CD4-positive, alpha-beta T cell treated with Interleukin-12 subunit alpha and Interleukin-12 subunit beta, for 1 hour (primary cell): Measurements from ENCODE around the gene SLC28A1.
"Not testable (repeated sequence)": the region's sequence is repeated elsewhere in the genome, so short reads cannot be mapped to it uniquely, and the experiment has no call there.

Experiments
- DNase-seq: peaks from one replicate; pipeline ENCODE4 v3.0.0-alpha.2; 2020

Gene SLC28A1

DNA sequence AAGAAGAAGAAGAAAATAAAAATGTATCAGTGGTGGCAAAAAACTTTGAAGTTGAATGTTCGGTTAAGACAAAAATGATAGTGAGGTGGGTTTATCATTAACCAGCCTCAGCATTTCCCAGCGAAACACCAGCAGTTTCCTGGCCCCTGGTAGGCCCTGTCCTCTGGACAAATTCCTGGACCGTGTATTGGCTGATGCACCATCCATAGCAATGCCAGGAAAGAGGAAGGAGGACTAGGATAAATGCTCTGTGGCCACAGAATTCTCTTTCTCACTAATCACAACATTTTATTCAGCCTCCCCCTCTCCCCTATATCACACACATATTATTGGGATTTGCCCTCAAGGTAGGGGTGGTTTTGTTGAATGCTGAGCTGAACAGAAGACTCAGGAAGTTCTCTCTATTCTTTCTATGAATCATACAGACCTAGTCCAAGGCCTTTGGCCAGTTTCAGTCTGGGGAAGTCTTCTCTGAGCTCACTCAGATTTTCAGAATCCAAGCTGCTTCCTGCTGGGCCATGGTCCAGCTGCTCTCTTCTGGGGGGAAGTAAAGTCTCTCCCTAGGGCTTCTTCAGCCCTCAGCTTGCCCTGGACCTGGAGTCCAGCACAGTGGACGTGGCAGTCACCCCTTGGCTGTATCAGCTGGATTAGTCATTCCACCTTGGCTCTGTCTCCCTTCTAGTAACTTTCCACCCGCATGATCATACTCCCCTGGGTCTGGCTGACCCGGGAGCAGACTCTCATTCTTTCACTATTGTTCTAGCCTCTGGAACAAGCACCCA is 27.6 kb downstream of the SLC28A1 start:
- no peak for DNase-seq

DNA sequence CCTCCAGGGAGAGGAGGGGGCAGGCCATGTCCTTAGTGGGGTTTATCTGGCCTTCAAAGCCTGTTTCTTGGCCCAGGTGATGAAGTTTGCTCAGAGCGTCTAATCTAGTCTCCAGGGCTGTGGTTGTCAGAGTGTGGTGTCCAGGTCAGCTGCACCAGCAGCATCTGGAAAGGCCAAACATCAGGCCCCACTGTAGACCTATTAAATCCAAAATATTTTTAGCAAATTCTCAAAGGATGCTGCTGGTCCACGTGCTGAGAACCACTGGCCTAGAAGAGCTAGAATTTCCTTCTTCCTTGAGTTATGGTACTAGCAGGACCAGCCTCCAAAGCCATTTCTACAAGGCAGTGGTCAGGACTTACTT is 28.9 kb downstream of the SLC28A1 start:
- no peak for DNase-seq

DNA sequence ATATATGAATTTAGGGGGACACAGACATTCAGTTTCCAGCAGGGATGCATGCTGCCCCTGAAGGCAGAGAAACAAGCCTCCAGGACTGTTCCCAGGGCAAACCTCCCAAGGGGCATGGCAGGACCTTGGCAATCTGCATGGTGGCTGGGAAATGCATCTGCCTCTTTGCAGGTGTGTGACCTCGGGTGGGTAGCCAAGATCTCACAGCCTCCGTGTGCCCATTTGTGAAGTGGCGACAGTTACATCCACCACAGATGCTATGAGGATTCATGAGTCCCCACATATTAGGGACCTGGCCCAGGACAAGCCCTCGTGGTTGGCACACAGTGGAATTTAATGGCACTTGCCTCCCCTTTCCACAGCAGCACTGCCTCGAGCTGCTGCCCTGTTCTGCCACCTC is 29.9 kb downstream of the SLC28A1 start:
- no peak for DNase-seq

DNA sequence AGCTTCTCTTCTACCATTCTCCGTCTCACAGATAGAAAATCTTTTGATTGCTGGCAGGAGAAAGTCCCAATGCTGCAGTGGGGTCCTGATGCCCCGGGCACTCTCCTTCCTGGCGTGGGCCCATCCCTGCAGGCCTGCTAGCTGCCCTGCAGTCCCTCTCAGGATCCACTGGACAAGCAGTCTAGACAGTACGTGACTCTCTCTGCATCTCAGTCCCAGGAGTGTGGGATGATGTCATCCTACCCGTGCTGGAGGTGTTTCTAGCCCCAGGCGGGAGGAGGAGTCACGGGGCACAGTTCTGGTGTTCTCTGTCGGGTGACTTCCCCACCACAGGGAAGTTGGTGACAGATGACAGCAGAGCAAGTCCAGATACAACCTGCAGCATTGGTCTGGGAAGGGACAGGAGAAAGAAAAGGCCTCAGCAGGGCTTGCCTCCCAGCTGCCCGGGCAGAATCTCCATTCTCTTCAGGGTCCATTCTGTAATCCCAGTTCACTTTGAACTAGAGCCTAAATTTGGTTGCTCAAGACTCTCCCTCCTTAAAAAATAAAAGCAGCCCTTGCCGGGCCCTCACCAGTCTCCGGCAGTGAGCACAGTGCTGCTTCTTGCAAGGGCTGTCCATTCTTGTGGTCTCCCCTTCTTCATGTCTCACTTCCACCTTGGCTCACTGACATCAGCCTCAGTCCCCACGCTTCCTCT is 30.6 kb downstream of the SLC28A1 start:
- DNase-seq, result no peak

DNA sequence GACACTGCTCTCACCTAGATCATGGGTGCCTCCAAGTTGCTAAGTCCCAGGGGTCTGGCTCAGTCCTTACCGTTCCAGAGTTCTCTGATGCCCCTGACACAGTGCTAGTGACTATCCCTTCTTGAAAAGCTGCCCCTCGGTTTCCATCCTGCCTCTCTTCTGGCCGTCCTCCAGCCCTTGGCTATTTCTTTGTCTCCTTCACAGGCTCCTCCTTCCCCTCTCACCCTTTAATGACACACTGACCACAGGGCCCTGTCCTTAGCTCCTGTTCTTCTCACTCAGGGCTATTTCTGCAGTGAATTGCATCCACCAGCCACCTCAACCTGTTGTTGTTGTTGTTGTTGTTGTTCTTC is 31.1 kb downstream of the SLC28A1 start:
- no peak for DNase-seq

DNA sequence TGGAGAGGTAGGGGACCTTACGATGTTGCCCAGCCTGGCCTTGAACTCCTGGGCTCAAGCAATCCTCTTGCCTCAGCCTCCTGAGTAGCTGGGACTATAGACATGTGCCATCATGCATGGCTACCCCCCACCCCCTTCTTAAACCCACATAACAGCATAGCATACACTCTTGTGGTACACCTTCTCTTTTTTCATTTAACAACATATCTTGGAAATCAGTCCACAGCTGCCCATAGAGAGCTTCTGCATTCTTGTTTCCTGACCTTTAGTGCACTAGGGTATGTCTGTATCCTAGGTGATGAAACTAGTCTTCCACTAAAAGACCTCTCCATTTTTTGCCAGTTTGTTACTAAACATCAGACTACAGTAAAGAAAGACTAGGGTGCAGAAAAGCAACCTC is 33.0 kb downstream of the SLC28A1 start:
- no peak for DNase-seq

DNA sequence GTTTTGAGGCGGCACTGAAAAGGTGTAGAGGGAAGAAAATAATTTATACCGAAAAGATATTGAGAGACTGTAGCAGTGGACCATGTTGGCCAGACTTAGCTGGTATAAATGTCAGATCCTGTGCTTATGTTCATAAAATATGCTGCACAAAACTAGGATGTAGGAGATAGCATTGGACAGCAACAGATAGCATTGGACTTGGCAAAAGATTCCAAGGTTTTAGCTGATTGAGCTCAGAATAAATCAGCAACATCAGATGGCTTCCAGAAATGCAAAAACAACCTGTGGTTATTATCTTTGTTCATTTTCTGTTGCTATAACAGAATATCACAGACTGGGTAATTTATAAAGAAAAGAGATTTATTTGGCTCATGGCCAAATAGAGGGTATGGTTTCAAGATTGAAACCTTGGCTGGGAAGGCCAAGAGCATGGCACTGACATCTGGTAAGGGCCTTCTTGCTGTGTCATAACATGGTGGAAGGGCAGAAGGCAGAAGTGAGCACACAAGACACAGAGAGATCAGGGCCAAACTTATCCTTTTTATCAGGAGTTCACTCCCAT is 34.7 kb downstream of the SLC28A1 start:
- no peak for DNase-seq

DNA sequence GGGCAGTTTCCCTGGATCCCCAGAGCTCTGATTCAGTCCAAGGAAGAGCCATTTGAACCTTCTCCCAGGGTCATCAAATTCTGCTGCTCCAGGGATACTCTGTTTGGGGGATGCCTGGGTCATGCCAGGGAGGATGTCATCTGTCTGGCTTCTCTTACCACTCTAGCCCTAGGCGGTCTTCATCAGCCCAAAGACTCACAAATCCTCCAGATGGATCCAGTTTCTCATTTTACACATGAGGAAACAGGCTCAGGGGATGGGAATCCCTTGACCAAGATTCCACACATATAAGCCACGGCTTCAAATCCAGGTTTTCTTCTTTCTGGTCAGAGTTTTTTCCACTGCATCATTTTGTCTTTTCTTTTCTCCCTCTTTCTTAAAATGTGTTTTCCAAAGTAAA is 36.7 kb downstream of the SLC28A1 start:
- DNase-seq, result no peak

DNA sequence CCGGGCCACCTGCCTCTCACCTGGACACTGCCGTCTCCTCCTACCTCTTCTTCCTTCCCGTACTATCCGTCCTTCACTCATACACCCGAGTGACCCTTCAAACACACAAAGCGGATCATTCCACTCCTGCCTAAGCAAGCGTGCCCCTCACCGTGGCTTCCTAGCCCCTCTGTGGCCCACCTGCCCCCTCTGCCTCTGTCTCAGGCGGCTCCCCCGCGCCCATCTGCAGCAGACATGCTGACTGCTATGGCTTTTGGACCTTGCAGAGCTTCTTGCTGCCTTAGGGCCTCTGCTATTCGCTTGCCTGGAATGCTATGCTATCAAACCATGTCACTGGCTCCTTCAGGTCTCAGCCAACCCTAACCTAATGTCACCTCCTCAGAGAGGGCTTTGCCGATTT is 38.1 kb downstream of the SLC28A1 start:
- DNase-seq, result no peak

DNA sequence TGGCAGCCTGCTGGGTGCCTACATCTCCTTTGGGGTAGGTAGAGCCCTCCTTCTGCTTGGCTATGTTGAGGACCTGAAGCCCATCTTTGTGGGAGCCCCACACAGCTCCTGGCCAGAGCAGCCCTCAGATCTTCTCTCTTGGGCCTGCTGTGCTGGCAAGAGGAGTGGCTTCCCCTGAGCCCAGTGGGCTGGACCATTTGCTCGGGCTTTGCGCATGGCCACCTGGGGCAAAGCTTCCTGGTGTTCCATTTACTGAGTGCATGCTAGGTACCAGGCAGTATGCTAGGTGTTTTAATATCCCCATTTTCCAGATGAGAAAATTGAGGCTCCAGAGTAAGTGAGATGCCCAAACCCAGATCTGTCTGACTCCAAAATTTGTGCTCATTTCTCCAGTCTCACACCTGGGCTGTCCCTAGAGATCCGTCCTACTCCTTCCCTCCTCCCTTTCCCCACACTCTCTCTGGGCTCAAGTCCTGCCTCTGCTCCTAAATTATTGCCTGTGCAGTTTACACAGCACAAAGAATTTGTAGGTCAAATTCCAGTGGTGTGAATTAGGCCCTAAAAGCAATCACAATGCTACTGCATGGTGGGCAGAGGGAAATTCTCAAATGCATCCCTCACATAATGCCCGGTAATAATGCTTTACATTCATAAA is 39.7 kb downstream of the SLC28A1 start:
- DNase-seq, result no peak

DNA sequence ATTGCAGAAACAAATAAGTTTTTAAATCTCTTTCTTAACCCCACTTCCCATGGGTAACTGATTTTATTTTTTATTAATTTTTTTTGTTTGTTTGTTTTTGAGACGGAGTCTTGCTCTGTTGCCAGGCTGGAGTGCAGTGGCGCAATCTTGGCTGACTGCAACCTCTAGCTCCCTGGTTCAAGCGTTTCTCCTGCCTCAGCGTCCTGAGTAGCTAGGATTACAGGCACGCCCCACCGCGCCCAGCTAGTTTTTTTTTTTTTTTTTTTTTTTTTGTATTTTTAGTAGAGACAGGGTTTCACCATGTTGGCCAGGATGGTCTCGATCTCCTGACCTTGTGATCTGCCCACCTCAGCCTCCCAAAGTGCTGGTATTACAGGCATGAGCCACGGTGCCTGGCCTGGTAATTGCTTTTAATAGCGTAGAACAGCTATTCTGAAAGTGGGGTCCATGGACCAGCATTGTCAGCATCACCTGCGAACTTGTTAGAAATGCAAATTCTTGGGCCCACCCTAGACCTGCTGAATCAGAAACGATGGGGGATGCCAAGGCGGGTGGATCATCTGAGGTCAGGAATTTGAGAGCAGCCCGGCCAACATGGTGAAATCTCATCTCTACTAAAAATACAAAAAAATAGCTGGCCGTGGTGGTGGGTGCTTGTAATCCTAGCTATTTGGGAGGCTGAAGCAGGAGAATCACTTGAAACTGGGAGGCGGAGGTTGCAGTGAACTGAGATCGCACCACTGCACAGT is 40.5 kb downstream of the SLC28A1 start:
- DNase-seq, result not testable (repeated sequence)

DNA sequence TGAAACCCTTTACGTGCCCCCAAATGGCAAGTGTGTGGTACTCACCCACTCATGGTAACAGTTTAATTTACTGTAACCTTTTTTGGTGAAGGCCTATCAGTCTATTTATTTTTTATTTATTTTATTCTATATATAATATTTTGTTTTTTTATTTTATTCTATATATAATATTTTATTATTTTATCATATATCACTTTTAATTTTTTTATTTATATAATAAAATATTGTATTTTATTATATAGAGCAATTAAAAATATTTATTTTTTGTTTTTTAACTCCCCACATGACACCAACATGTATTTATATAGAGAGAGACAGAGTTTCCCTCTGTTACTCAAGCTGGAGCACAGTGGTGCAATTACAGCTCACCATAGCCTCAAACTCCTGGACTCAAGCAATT is 41.4 kb downstream of the SLC28A1 start:
- DNase-seq, result no peak

DNA sequence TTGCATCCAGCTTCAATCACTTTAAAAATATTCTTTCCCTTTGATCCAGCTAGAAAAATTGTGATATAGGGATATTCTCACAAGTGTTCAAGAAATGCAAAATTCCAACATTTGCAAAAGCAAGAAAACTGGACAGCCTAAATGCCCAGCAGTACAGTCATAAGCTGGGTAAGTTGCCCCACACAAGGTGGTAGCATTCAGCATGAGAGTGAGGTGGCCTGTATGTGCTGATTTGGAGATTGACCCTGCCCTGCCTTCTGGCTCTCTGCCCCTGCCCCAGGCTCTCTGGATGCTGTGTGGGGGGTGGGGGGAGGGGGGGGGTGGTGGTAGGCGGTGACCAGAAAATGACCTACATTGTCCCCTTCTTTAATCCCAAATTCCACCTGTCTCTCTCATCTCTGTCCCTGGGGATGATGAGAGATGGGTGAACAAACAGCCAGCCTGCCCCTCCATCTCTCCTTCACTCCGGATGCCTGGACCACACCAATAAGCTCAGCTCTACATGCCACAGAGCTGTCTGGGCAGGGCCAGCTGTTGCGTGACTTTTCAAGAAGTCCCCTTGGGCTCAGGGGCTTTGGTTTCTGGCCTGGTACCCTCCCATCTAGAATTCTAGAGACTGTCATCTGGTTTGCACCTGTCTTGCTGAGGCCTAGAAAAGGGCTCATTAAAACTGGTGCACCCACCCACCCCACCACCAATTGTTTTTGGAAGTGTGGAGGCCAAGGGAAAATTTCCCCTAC is 42.2 kb downstream of the SLC28A1 start:
- no peak for DNase-seq

DNA sequence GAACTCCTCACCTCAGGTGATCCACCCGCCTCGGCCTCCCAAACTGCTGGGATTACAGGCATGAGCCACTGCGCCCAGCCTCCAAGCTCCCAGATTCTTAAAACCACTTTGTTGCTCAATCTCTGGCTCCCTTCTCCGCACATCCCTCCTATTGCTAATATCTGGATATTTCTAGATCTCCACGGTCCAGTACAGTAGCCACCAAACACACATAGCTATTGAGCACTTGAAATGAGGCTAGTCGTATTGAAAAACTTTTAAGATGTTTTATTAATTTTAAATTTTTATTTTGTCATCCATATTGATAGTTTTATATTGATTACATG is 44.3 kb downstream of the SLC28A1 start:
- DNase-seq, result no peak

DNA sequence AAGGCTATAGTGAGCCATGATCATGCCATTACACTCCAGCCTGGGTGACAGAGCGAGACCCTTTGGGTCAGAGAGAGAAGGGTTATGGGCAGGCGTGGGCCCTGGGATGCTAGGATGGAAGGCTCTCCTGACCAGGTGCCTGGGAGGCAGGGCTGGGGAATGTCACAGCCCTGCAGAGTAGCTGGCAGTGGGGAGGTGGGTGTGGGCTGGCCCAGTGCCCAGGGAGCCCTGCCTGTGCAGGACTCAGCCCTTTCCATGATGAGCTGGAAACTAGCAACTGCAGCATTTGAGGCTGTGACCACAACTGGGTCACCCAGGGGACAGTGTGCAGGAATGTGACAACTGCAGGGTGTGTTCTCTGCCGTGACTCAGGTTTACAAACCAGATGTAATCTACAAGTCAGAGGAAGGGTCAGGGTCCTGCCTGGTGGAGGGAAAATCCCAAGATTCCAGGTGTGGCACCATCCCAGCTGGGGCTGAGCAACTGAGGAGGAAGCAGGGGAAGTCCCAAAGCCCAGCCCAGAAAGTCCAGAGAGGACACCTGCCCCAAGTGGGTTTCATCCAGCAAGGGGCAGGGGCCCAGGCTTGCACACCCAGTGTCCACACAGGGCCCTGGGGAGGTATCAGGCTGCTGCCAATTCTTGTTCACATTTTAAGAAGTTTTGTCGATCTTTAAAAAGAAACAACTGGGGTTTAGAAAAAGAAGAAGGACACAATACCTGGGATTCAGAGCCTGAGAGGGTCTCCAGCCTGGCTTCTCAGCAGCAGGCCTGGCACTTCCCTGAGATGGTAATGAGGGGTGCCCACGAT is 45.5 kb downstream of the SLC28A1 start:
- no peak for DNase-seq

DNA sequence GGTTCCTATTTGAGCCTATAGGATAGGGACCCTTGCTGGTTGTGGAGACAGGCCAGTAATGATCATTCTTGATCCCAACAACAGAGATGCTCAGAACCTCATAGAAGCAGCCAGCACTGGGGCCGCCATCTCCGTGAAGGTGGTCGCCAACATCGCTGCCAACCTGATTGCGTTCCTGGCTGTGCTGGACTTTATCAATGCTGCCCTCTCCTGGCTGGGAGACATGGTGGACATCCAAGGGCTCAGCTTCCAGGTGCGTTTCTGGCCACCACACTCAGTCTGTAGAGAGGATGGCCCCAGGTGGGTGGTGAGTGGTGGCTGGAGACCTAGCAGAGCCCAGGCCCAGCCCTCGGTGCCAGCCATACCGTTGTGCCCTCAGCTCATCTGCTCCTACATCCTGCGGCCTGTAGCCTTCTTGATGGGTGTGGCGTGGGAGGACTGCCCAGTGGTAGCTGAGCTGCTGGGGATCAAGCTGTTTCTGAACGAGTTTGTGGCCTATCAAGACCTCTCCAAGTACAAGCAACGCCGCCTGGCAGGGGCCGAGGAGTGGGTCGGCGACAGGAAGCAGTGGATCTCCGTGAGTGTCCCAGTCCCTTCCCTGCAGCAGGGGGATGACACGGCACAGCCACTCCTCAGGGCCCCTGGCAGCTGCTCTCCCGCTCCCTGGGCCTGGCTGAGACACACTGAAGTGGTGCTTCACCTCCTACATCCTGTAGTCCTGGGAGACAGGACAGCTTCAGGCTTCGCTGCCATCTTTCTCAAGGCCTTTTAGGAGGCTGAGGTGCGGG is 50.7 kb downstream of the SLC28A1 start:
- no peak for DNase-seq

DNA sequence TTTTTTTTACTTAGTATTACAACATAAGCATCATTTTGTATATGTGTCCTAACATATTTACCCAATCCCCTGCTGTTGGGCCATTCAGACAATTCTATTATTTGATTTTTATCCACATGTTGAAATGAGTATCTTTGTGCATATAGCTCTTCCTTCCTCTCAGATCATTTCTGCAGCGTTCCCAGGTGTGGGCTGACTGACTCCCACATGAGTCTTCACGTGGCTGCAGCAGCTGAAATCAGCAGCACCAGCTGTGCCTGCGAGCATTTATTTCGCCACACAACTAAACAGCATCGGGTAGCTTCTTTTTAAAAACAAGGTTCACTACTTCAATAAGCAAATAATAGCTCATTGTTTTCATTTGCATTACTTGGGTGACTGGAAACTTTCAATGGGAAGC is 52.7 kb downstream of the SLC28A1 start:
- no peak for DNase-seq

DNA sequence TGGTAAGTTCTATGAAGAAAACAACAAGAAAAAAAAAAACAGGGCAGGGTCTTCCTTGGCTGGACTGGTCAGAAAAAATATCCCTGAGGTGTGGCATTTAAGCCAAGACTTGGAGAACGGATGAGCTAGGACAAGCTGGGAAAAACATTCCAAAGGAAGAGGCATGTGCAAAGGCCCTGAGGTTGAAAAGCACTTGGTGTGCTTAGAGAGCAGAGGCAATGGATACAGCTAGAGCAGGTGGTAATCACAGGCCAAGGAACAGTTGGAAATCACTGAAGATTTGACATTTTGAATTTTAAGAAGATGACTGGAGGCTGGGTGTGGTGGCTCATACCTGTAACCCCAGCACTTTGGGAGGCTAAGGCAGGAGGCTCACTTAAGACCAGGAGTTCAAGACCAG is 54.3 kb downstream of the SLC28A1 start:
- DNase-seq, result no peak

DNA sequence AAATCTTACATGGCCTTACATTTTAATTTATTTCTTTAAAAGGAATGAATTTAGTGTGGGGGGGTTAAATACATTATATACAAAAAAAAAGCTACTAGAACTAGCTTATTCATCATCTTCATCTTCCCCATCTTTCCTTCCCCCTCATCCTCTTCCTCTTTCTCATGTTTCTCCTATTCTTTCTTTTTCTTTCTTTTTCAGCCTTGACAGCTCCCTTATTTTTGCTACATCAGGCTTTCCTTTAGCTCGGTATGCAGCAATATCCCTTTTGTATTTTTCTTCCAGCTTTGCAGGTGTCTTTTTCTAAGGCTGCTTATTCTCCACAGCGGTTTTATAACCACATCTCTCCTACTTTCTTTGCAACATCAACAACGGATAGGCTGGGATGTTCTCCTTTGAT is 55.9 kb downstream of the SLC28A1 start:
- DNase-seq, result no peak

DNA sequence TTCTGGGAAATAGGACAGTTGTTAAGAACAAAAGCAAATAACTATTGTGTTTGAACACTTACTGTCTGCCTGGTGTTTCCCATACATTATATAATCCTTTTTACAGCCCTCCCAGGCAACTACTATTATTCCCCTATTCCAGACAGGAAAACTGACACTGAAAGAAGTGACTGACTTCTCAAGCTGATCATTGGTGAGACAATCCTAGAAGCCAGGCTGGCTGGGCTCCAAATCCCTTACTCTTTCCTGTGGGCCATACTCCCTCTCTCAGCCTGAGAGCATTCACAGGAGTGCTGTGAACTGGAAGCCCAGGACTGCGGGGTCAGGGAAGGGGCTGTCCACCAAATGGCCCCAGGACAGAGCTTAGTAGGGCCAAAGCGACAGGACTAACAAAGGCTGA is 58.0 kb downstream of the SLC28A1 start:
- no peak for DNase-seq

DNA sequence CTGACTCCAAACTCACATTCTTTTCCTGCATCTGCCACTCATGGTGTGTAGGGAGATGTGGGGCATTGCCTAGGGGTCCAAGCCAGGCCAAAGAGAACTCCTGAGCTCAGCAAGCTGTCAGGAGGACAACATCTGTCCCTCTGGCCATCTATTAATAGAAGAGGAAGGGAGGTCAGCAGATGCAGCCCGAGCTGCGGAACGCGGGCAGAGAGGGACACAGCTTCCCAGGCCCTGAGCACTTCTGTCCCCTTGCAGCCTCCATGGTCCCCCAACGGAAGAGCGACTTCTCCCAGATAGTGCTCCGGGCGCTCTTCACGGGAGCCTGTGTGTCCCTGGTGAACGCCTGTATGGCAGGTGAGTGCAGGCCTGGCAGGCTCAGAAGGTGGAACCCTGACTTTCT is 59.8 kb downstream of the SLC28A1 start:
- DNase-seq, result no peak
